ENCODE measurements around the gene VAPA. TPM values are rescaled to one million over a fixed set of nuclear protein-coding genes. Genes with fewer than 3 reads are reported as not detected.

Gene VAPA
- total RNA-seq, 1 experiment from 2014 or later, result 137 TPM

DNA sequence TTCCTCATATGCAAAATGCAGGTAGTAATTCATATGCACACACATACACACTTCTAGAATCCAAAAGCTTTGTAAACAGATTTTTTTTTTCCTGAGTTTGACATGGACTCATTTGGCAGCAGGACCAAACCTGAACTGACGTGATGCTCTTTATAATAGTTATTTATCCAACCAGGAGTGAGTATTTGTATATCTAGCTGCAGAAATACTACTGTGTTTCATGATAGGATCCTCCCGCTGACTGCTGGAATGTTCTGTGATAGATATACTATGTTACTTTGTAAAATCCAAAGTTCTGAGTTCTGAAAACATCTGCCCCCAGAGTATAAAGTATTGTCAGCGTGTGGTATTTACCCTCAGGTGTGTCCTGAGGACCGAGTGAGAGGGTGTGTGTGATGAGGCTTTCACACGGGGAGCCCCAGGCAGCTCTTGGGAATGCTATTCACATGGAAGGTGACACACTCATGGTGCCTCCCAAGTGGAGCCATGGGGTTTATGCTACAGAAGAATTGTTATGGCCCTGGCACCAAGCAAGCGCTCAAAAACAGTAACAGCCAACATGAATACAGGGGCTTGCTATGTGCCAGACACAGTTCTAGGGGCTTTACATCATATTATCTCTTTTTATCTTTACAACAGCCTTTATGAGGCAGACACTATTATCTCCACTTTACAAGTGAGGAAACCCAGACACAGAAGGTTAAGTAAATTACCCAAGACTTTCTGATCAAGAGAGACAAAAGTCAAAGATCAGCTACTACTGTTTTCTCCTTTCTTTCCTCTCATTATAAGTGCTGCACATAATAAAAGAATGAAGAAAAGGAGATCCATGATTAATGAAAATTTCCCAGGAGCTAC is 44.7 kb upstream of the VAPA start:
- no peak for TF ChIP-seq ESRRA (CRISPR knock-in tag; IDR thresholded peaks at IDR 0.05; ENCODE audit: borderline replicate concordance)
- TF ChIP-seq MXD4 (CRISPR knock-in tag; IDR thresholded peaks at IDR 0.05; ENCODE audit: borderline replicate concordance), result no peak
- TF ChIP-seq FOXP1 (CRISPR knock-in tag; IDR thresholded peaks at IDR 0.05; ENCODE audit: borderline replicate concordance), result no peak
- TF ChIP-seq, protein P1, sequence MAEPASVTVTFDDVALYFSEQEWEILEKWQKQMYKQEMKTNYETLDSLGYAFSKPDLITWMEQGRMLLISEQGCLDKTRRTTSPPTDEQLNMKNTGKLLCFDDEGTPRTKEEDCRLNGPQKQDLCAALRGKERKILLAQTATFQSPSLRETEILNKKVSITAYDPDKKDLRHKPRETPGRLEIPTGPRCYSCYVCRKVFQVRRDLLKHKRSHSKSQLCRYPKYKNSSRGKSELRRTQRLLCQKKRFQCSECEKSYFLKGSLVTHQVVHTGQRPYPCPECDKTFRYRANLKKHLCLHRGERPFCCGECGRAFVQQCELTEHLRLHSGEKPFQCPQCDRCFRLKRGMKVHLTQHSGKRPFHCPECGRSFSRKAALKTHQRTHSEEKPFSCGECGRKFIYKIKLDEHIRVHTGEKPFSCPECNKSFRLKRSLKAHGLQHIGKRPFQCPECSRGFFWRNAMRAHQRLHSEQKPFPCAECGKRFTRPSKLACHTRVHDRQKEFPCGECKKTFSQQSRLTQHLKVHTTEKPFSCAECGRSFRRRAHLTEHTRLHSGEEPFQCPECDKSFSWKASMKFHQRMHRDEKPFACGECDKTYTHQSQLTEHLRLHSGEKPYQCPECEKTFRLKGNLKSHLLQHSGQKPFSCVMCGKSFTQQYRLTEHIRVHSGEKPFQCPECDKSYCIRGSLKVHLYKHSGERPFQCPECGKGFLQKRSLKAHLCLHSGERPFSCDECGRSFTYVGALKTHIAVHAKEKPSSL (CRISPR knock-in tag; conservative IDR thresholded peaks at IDR 0.05), result no peak
- TF ChIP-seq ZNF121 (CRISPR knock-in tag; IDR thresholded peaks at IDR 0.05), result no peak
- TF ChIP-seq ZNF423 (CRISPR knock-in tag; IDR thresholded peaks at IDR 0.05), result no peak
- TF ChIP-seq, protein P2, sequence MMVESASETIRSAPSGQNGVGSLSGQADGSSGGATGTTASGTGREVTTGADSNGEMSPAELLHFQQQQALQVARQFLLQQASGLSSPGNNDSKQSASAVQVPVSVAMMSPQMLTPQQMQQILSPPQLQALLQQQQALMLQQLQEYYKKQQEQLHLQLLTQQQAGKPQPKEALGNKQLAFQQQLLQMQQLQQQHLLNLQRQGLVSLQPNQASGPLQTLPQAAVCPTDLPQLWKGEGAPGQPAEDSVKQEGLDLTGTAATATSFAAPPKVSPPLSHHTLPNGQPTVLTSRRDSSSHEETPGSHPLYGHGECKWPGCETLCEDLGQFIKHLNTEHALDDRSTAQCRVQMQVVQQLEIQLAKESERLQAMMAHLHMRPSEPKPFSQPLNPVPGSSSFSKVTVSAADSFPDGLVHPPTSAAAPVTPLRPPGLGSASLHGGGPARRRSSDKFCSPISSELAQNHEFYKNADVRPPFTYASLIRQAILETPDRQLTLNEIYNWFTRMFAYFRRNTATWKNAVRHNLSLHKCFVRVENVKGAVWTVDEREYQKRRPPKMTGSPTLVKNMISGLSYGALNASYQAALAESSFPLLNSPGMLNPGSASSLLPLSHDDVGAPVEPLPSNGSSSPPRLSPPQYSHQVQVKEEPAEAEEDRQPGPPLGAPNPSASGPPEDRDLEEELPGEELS (CRISPR knock-in tag; IDR thresholded peaks at IDR 0.05), result no peak
- TF ChIP-seq, protein P3, sequence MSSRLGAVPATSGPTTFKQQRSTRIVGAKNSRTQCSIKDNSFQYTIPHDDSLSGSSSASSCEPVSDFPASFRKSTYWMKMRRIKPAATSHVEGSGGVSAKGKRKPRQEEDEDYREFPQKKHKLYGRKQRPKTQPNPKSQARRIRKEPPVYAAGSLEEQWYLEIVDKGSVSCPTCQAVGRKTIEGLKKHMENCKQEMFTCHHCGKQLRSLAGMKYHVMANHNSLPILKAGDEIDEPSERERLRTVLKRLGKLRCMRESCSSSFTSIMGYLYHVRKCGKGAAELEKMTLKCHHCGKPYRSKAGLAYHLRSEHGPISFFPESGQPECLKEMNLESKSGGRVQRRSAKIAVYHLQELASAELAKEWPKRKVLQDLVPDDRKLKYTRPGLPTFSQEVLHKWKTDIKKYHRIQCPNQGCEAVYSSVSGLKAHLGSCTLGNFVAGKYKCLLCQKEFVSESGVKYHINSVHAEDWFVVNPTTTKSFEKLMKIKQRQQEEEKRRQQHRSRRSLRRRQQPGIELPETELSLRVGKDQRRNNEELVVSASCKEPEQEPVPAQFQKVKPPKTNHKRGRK (CRISPR knock-in tag; IDR thresholded peaks at IDR 0.05; ENCODE audit: borderline replicate concordance), result no peak
- TF ChIP-seq, protein P4, sequence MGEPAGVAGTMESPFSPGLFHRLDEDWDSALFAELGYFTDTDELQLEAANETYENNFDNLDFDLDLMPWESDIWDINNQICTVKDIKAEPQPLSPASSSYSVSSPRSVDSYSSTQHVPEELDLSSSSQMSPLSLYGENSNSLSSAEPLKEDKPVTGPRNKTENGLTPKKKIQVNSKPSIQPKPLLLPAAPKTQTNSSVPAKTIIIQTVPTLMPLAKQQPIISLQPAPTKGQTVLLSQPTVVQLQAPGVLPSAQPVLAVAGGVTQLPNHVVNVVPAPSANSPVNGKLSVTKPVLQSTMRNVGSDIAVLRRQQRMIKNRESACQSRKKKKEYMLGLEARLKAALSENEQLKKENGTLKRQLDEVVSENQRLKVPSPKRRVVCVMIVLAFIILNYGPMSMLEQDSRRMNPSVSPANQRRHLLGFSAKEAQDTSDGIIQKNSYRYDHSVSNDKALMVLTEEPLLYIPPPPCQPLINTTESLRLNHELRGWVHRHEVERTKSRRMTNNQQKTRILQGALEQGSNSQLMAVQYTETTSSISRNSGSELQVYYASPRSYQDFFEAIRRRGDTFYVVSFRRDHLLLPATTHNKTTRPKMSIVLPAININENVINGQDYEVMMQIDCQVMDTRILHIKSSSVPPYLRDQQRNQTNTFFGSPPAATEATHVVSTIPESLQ (CRISPR knock-in tag; IDR thresholded peaks at IDR 0.05), result no peak
- TF ChIP-seq, protein P5, sequence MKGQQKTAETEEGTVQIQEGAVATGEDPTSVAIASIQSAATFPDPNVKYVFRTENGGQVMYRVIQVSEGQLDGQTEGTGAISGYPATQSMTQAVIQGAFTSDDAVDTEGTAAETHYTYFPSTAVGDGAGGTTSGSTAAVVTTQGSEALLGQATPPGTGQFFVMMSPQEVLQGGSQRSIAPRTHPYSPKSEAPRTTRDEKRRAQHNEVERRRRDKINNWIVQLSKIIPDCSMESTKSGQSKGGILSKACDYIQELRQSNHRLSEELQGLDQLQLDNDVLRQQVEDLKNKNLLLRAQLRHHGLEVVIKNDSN (CRISPR knock-in tag; IDR thresholded peaks at IDR 0.05), result no peak
- no peak for TF ChIP-seq SMAD4 (CRISPR knock-in tag; IDR thresholded peaks at IDR 0.05)
- TF ChIP-seq, protein P6, sequence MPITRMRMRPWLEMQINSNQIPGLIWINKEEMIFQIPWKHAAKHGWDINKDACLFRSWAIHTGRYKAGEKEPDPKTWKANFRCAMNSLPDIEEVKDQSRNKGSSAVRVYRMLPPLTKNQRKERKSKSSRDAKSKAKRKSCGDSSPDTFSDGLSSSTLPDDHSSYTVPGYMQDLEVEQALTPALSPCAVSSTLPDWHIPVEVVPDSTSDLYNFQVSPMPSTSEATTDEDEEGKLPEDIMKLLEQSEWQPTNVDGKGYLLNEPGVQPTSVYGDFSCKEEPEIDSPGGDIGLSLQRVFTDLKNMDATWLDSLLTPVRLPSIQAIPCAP (CRISPR knock-in tag; IDR thresholded peaks at IDR 0.05), result no peak
- TF ChIP-seq, protein P7, sequence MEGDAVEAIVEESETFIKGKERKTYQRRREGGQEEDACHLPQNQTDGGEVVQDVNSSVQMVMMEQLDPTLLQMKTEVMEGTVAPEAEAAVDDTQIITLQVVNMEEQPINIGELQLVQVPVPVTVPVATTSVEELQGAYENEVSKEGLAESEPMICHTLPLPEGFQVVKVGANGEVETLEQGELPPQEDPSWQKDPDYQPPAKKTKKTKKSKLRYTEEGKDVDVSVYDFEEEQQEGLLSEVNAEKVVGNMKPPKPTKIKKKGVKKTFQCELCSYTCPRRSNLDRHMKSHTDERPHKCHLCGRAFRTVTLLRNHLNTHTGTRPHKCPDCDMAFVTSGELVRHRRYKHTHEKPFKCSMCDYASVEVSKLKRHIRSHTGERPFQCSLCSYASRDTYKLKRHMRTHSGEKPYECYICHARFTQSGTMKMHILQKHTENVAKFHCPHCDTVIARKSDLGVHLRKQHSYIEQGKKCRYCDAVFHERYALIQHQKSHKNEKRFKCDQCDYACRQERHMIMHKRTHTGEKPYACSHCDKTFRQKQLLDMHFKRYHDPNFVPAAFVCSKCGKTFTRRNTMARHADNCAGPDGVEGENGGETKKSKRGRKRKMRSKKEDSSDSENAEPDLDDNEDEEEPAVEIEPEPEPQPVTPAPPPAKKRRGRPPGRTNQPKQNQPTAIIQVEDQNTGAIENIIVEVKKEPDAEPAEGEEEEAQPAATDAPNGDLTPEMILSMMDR (IDR thresholded peaks at IDR 0.05), result no peak
- TF ChIP-seq GRHL2 (CRISPR knock-in tag; IDR thresholded peaks at IDR 0.05; ENCODE audit: insufficient replicate concordance, severe bottlenecking), result no peak
- TF ChIP-seq, protein P8, sequence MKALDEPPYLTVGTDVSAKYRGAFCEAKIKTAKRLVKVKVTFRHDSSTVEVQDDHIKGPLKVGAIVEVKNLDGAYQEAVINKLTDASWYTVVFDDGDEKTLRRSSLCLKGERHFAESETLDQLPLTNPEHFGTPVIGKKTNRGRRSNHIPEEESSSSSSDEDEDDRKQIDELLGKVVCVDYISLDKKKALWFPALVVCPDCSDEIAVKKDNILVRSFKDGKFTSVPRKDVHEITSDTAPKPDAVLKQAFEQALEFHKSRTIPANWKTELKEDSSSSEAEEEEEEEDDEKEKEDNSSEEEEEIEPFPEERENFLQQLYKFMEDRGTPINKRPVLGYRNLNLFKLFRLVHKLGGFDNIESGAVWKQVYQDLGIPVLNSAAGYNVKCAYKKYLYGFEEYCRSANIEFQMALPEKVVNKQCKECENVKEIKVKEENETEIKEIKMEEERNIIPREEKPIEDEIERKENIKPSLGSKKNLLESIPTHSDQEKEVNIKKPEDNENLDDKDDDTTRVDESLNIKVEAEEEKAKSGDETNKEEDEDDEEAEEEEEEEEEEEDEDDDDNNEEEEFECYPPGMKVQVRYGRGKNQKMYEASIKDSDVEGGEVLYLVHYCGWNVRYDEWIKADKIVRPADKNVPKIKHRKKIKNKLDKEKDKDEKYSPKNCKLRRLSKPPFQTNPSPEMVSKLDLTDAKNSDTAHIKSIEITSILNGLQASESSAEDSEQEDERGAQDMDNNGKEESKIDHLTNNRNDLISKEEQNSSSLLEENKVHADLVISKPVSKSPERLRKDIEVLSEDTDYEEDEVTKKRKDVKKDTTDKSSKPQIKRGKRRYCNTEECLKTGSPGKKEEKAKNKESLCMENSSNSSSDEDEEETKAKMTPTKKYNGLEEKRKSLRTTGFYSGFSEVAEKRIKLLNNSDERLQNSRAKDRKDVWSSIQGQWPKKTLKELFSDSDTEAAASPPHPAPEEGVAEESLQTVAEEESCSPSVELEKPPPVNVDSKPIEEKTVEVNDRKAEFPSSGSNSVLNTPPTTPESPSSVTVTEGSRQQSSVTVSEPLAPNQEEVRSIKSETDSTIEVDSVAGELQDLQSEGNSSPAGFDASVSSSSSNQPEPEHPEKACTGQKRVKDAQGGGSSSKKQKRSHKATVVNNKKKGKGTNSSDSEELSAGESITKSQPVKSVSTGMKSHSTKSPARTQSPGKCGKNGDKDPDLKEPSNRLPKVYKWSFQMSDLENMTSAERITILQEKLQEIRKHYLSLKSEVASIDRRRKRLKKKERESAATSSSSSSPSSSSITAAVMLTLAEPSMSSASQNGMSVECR (CRISPR knock-in tag; IDR thresholded peaks at IDR 0.05; ENCODE audit: borderline replicate concordance), result no peak
- TF ChIP-seq, protein P9, sequence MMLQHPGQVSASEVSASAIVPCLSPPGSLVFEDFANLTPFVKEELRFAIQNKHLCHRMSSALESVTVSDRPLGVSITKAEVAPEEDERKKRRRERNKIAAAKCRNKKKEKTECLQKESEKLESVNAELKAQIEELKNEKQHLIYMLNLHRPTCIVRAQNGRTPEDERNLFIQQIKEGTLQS (CRISPR knock-in tag; conservative IDR thresholded peaks at IDR 0.05), result no peak
- no peak overlapping the region for H3K27ac Mint-ChIP-seq
- no peak for DNase-seq (ENCODE audit: low spot score)

More for the DNA sequence above, 44.7 kb upstream of the VAPA start:
- Mint-ChIP-seq H3K4me1 (peaks cover 30% of the 10 kb centered on the region), H3K4me3 (no peak overlapping the region), H3K36me3 (peaks cover 22% of the 10 kb centered on the region), H3K27me3 (ENCODE audit: low read depth) (peaks cover 8% of the 10 kb centered on the region; the same call in 1 of the 2 replicates), H3K9me3 (peaks cover 27% of the 10 kb centered on the region)
- CTCF ChIA-PET, result no interaction called here
- POLR2A ChIA-PET, result interaction anchor here (1.0 to 1.2 kb wide), 2 partner anchors 30 to 44 kb away, joined by 3 read pairs; partner anchors contain the start of gene VAPA
- ATAC-seq, result peak; percentile 39; the same call in 1 of the 2 replicates
